Measurements from ENCODE around the gene FAM163B. TPM values are rescaled to one million over a fixed set of nuclear protein-coding genes. Genes with fewer than 3 reads are reported as not detected.

The FAM163B gene
- total and polyA plus RNA-seq, 9 of the 15 experiments (the other 6 are each of a cell fraction or from before 2014, with no cell fraction given): not detected

GRCh38 chr9:133643978-133644760 lies 35.0 kb upstream of the FAM163B start:
- no peaks in the 10 kb centered on the region for H3K9me3 ChIP-seq (replicated peaks; ENCODE audit: control insufficient read depth, insufficient read depth, low read depth, low read length)
- H3K9me1 ChIP-seq (ENCODE audit: control insufficient read depth, insufficient read depth, low read length): peaks cover 3% of the 10 kb centered on the region
- H3K4me2 ChIP-seq (ENCODE audit: insufficient read depth, low read length): no peak overlapping the region
- in situ Hi-C loops (cut with MboI): no loop called here
- no peak overlapping the region for H3K4me3 ChIP-seq
- no peak overlapping the region for H3K27ac ChIP-seq (ENCODE audit: extremely low read depth, low read depth, low read length)
- BruUV-seq (replicated peaks): no TSS peak
- peaks cover 18 to 81% of the 10 kb centered on the region in 2 experiments; a peak in 4 of 5 replicates for H3K27me3 ChIP-seq (ENCODE audit: control insufficient read depth in 2 of 2, insufficient read depth in 2 of 2, low read length in 2 of 2)
- POLR2A ChIA-PET: interaction anchor here (0.6 to 1.4 kb wide), 4 partner anchors 8 to 300 kb away, joined by 3 read pairs; partner anchors contain the start of gene DBH
- peaks cover 16% of the 10 kb centered on the region for H4K20me1 ChIP-seq (replicated peaks; ENCODE audit: control insufficient read depth, insufficient read depth, low read length)
- FAIRE-seq: no peak
- H3K36me3 ChIP-seq (ENCODE audit: control insufficient read depth, insufficient read depth, low read length): no peaks in the 10 kb centered on the region
- no peak overlapping the region for H3K9ac ChIP-seq (ENCODE audit: insufficient read depth in 1 of 2, low read depth in 2 of 2, low read length in 2 of 2)
- ATAC-seq: no peak
- no peak for DNase-seq (ENCODE audit: extremely low read depth in 1 of 4, low spot score in 3 of 4)
- H2AFZ ChIP-seq (ENCODE audit: low read depth, low read length): no peak overlapping the region
- 2% methylated on average over 21 of the region's 23 CpGs for WGBS (ENCODE audit: insufficient coverage, low coverage, missing lambda C conversion rate)
- intact Hi-C loops (cut with micrococcal nuclease): no loop called here
- no peaks in the 10 kb centered on the region for H3K4me1 ChIP-seq (replicated peaks in 1 of 2; ENCODE audit: control insufficient read depth in 2 of 2, insufficient read depth in 2 of 2, low read length in 2 of 2)
- CTCF ChIA-PET (ENCODE audit: low intra/inter-chr PET ratio): no interaction called here
- H3K79me2 ChIP-seq (ENCODE audit: control insufficient read depth, insufficient read depth, low read length): no peaks in the 10 kb centered on the region
- TF ChIP-seq FOXK2 (conservative IDR thresholded peaks at IDR 0.05 in 1 of 2, IDR thresholded peaks at IDR 0.05 in 1 of 2; ENCODE audit: low read depth in 2 of 2): no peak
- no peak for TF ChIP-seq DIDO1 (tag; IDR thresholded peaks at IDR 0.05; ENCODE audit: low read depth)
- TF ChIP-seq, protein P1, sequence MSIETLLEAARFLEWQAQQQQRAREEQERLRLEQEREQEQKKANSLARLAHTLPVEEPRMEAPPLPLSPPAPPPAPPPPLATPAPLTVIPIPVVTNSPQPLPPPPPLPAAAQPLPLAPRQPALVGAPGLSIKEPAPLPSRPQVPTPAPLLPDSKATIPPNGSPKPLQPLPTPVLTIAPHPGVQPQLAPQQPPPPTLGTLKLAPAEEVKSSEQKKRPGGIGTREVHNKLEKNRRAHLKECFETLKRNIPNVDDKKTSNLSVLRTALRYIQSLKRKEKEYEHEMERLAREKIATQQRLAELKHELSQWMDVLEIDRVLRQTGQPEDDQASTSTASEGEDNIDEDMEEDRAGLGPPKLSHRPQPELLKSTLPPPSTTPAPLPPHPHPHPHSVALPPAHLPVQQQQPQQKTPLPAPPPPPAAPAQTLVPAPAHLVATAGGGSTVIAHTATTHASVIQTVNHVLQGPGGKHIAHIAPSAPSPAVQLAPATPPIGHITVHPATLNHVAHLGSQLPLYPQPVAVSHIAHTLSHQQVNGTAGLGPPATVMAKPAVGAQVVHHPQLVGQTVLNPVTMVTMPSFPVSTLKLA (conservative IDR thresholded peaks at IDR 0.05): no peak
- TF ChIP-seq, protein P2, sequence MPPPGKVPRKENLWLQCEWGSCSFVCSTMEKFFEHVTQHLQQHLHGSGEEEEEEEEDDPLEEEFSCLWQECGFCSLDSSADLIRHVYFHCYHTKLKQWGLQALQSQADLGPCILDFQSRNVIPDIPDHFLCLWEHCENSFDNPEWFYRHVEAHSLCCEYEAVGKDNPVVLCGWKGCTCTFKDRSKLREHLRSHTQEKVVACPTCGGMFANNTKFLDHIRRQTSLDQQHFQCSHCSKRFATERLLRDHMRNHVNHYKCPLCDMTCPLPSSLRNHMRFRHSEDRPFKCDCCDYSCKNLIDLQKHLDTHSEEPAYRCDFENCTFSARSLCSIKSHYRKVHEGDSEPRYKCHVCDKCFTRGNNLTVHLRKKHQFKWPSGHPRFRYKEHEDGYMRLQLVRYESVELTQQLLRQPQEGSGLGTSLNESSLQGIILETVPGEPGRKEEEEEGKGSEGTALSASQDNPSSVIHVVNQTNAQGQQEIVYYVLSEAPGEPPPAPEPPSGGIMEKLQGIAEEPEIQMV (tag; conservative IDR thresholded peaks at IDR 0.05; ENCODE audit: low read depth): no peak
- no peak for TF ChIP-seq ZNF384 (IDR thresholded peaks at IDR 0.05; ENCODE audit: low read depth, low read length)
- TF ChIP-seq TGIF2 (CRISPR knock-in tag; IDR thresholded peaks at IDR 0.05): no peak
- no peak for TF ChIP-seq MIER1 (IDR thresholded peaks at IDR 0.05; ENCODE audit: low read depth)
- no peak for TF ChIP-seq ZNF780A (CRISPR knock-in tag; IDR thresholded peaks at IDR 0.05)
- TF ChIP-seq CUX1 (CRISPR knock-in tag; IDR thresholded peaks at IDR 0.05): no peak
- TF ChIP-seq CBX2 (IDR thresholded peaks at IDR 0.05; ENCODE audit: insufficient read depth, low read length, poor library complexity, severe bottlenecking): no peak
- no peak for TF ChIP-seq PURB (CRISPR knock-in tag; IDR thresholded peaks at IDR 0.05; ENCODE audit: low read depth)

Data from K562 (cell line).